ENCODE measurements around the gene MED26.
"Not testable (repeated sequence)": the region's sequence is repeated elsewhere in the genome, so short reads cannot be mapped to it uniquely, and the experiment has no call there.

The MED26 gene

GRCh38 chr19:16566702-16567101 is 61.3 kb downstream of the MED26 start:
- Histone ChIP-seq H3K36me3 (peaks cover 80 to 92% (median 88%) of the 10 kb centered on the region in 11 experiments), H3K9me3 (replicated peaks in 1 of 11) (peaks cover 0 to 11% (median 5%) of the 10 kb centered on the region in 11 experiments; a peak in 5 of 22 replicates), H3K4me3 (no peak overlapping the region), H4K20me1 (peaks cover 0 to 67% (median 26%) of the 10 kb centered on the region in 11 experiments; a peak in 15 of 22 replicates), H3K4me2 (peak overlapping the region in 9 of 11 experiments; percentile 37 to 70 (median 56); a peak in 17 of 22 replicates), H3K4me1 (peaks cover 15 to 29% (median 26%) of the 10 kb centered on the region in 10 experiments), H3K27ac (peak overlapping the region in 6 of 11 experiments; percentile 13 to 68 (median 43); a peak in 8 of 22 replicates), H3K27me3 (no peaks in the 10 kb centered on the region), H3K9ac (peak overlapping the region in 8 of 11 experiments; percentile 13 to 51 (median 23); a peak in 10 of 22 replicates)
- TF ChIP-seq Cebpa-rat (IDR thresholded peaks at IDR 0.05), result no peak

DNA sequence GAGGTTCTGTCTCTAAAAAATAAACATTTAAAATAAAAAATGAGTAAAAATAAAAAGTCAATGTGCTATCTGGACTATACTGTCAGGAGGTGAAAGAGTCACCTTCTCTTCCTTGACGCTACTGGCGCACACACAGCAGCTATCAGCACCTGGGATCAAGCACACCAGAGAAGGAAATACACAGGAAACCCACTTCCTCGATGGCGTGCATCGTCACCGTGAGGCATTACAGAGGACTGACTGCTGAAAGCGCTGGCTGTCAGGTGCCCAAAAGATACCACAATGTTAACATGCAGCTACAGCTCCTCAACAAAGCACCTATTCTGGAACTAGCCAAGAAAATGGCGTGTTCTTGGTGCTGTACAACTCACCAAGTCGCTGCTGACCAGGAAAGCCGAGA is 61.8 kb downstream of the MED26 start:
- Histone ChIP-seq H3K9me3 (replicated peaks in 1 of 11) (peaks cover 0 to 11% (median 5%) of the 10 kb centered on the region in 11 experiments; a peak in 5 of 22 replicates), H3K4me2 (peak overlapping the region in 9 of 11 experiments; percentile 37 to 70 (median 56); a peak in 17 of 22 replicates), H3K27ac (peak overlapping the region in 6 of 11 experiments; percentile 13 to 68 (median 43); a peak in 10 of 22 replicates), H3K4me3 (no peak overlapping the region), H4K20me1 (peaks cover 0 to 72% (median 27%) of the 10 kb centered on the region in 11 experiments; a peak in 15 of 22 replicates), H3K9ac (peak overlapping the region in 9 of 11 experiments; percentile 13 to 51 (median 25); a peak in 12 of 22 replicates), H3K36me3 (peaks cover 86 to 98% (median 94%) of the 10 kb centered on the region in 11 experiments), H3K27me3 (no peaks in the 10 kb centered on the region), H3K4me1 (peaks cover 14 to 25% (median 21%) of the 10 kb centered on the region in 10 experiments)
- no peak for TF ChIP-seq Cebpa-rat (IDR thresholded peaks at IDR 0.05)

- Histone ChIP-seq H3K27ac (no peak overlapping the region), H3K4me1 (peaks cover under 1 to 13% (median 11%) of the 10 kb centered on the region in 10 experiments; a peak in 18 of 20 replicates), H3K27me3 (no peaks in the 10 kb centered on the region), H3K9me3 (replicated peaks in 1 of 11) (peaks cover 0 to 11% (median 5%) of the 10 kb centered on the region in 11 experiments; a peak in 5 of 22 replicates), H3K36me3 (peaks cover 93 to 100% (median 99%) of the 10 kb centered on the region in 11 experiments), H4K20me1 (peaks cover 0 to 60% (median 14%) of the 10 kb centered on the region in 11 experiments; a peak in 15 of 22 replicates), H3K4me3 (no peak overlapping the region), H3K9ac (no peak overlapping the region), H3K4me2 (no peak overlapping the region)
- TF ChIP-seq Cebpa-rat (IDR thresholded peaks at IDR 0.05), result no peak
Observed at GRCh38 chr19:16564842-16565241, 63.2 kb downstream of the MED26 start.

DNA sequence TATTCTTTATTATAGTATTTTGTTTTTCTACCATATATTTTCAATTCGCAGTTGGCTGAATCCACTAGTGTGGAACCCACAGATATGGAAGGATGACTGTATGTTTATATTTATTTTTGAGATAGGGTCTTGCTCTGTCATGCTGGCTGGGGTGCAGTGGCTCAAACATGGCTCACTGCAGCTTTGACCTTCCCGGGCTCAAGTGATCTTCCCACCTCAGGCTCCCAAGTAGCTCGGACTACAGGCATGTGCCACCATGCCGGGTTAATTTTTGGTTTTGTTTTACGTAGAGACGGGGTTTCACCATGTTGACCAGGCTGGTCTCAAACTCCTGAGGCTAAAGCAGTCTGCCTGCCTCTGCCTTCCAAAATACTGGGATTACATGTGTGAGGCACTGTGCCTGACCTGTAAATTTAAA is 65.4 kb downstream of the MED26 start:
- H3K4me1 ChIP-seq, result peaks cover 0 to 13% (median 11%) of the 10 kb centered on the region in 10 experiments; a peak in 17 of 20 replicates
- TF ChIP-seq Cebpa-rat (IDR thresholded peaks at IDR 0.05), result no peak
- no peak overlapping the region for H3K4me3 ChIP-seq
- peaks cover 0 to 44% (median under 1%) of the 10 kb centered on the region in 11 experiments; a peak in 8 of 22 replicates for H4K20me1 ChIP-seq
- H3K9me3 ChIP-seq (replicated peaks in 1 of 11), result peaks cover 0 to 10% (median 5%) of the 10 kb centered on the region in 11 experiments; a peak in 5 of 22 replicates
- no peak overlapping the region for H3K9ac ChIP-seq
- H3K4me2 ChIP-seq, result no peak overlapping the region
- no peak overlapping the region for H3K27ac ChIP-seq
- H3K27me3 ChIP-seq, result no peaks in the 10 kb centered on the region
- H3K36me3 ChIP-seq, result peaks cover 86 to 100% (median 98%) of the 10 kb centered on the region in 11 experiments

DNA sequence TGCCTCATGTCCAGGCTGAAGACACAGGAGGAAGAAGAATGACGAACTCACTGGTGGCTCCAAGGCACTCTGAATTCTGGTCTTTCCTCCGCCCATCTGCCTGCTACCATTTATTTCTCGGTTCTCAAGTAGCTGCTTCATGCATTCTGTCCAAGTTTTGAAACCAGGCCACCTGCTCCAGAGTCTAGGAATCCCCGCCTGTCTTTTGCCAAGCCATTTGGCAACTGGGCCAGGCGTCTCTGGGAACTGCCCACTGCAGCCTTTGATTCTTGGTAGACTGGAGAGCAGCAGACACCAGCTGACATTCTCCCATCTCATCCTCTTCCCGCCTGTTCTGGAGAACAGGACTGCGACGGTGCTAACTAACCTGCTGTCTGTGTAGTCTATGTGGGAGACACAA is 66.6 kb downstream of the MED26 start:
- no peaks in the 10 kb centered on the region for H3K27me3 ChIP-seq
- peaks cover 0 to 9% (median 7%) of the 10 kb centered on the region in 10 experiments; a peak in 17 of 20 replicates for H3K4me1 ChIP-seq
- H3K4me2 ChIP-seq, result no peak overlapping the region
- peaks cover 0 to 45% (median 4%) of the 10 kb centered on the region in 11 experiments; a peak in 10 of 22 replicates for H4K20me1 ChIP-seq
- no peak overlapping the region for H3K9ac ChIP-seq
- H3K9me3 ChIP-seq (replicated peaks in 1 of 11), result no peaks in the 10 kb centered on the region
- H3K27ac ChIP-seq, result no peak overlapping the region
- H3K4me3 ChIP-seq, result no peak overlapping the region
- no peak for TF ChIP-seq Cebpa-rat (IDR thresholded peaks at IDR 0.05)
- peaks cover 83 to 100% (median 96%) of the 10 kb centered on the region in 11 experiments for H3K36me3 ChIP-seq

DNA sequence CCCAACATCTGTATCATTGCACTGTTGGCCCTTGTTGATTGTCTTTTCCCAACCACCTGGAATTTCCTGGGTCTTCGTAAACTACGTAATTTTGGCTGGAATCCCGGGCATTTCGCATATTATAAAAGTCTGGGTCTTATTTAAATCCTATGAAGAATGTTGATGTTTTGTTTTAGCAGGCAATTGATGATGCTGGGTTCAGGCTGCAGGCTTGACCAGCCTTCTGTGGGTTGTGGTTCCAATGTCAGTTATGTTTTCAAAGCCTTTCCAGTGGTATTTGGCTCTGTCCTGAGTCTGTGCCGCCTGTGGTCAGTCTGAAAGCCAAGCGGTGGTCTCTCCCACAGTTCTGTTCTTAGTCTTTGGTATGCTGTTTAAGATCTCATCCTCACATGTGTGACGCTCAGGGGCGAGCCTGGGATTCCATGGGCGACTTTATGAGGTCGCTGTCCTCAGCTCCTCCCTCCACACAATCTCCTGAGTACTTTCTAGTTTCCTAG is 68.2 kb downstream of the MED26 start:
- H3K9ac ChIP-seq, result no peak overlapping the region
- H4K20me1 ChIP-seq, result peaks cover 0 to 54% (median 14%) of the 10 kb centered on the region in 11 experiments; a peak in 12 of 22 replicates
- H3K27ac ChIP-seq, result no peak overlapping the region
- no peak overlapping the region for H3K4me3 ChIP-seq
- H3K4me1 ChIP-seq, result peaks cover 0 to 7% (median 2%) of the 10 kb centered on the region in 10 experiments; a peak in 7 of 20 replicates
- TF ChIP-seq Cebpa-rat (IDR thresholded peaks at IDR 0.05), result no peak
- peaks cover 87 to 100% (median 95%) of the 10 kb centered on the region in 11 experiments for H3K36me3 ChIP-seq
- H3K9me3 ChIP-seq (replicated peaks in 1 of 11), result no peaks in the 10 kb centered on the region
- H3K27me3 ChIP-seq, result no peaks in the 10 kb centered on the region
- no peak overlapping the region for H3K4me2 ChIP-seq

DNA sequence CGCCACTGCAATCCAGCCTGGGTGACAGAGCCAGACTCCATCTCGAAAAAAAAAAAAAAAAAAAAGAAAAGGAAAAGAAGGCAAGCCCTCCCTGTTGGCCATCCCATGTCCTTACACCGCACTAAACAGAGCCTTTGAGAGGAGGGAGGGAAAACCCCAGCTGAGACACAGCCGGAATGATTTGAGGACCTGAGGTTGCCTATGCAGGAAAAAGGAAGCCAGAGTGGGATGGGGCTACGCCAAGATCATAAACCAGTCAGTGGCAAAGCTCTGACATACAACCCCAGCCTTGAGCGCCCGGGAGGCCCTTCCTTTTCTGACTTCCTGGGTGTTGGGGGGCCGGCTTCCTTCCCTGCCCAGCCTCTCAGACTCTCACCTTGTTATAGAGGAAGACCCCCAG is 73.2 kb downstream of the MED26 start:
- Histone ChIP-seq H3K9ac (no peak overlapping the region), H3K9me3 (replicated peaks in 1 of 11) (no peaks in the 10 kb centered on the region), H3K4me1 (peaks cover 0 to 16% (median 9%) of the 10 kb centered on the region in 10 experiments; a peak in 12 of 20 replicates), H3K36me3 (peaks cover 68 to 100% (median 90%) of the 10 kb centered on the region in 11 experiments), H4K20me1 (peaks cover 0 to 71% (median 16%) of the 10 kb centered on the region in 11 experiments; a peak in 15 of 22 replicates), H3K27me3 (no peaks in the 10 kb centered on the region), H3K4me3 (no peak overlapping the region), H3K27ac (no peak overlapping the region), H3K4me2 (peak overlapping the region in 3 of 11 experiments; percentile 7 to 45 (median 18); a peak in 3 of 22 replicates)
- TF ChIP-seq Cebpa-rat (IDR thresholded peaks at IDR 0.05), result no peak

DNA sequence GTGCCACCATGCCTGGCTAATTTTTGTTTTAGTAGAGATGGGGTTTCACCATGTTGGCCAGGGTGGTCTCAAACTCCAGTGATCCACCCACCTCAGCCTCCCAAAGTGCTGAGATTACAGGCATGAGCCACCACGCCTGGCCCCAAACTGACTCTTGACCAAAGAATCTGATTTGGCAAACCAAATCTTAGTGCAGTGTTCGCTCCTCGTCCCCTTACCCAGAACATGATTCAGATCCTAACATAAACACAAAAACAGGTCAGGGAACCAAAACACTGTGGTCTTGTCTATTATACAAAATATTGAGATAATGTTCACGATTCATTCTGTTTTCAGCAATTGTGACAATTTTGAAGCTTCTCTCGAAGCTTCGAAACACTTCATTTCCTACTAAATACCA is 76.1 kb downstream of the MED26 start:
- H3K9ac ChIP-seq, result 0 out of 22 replicates have a peak overlapping the region, but pooled peaks of 1 of the 11 experiments have one; percentile 7
- H3K9me3 ChIP-seq (replicated peaks in 1 of 11); H3K4me3 ChIP-seq; H3K27ac ChIP-seq; H3K27me3 ChIP-seq; H3K4me2 ChIP-seq: not testable (repeated sequence)
- peaks cover 0 to 75% (median 16%) of the 10 kb centered on the region in 11 experiments; a peak in 15 of 22 replicates for H4K20me1 ChIP-seq
- peaks cover 0 to 45% (median 32%) of the 10 kb centered on the region in 10 experiments; a peak in 18 of 20 replicates for H3K4me1 ChIP-seq
- H3K36me3 ChIP-seq, result peaks cover 43 to 77% (median 72%) of the 10 kb centered on the region in 11 experiments

DNA sequence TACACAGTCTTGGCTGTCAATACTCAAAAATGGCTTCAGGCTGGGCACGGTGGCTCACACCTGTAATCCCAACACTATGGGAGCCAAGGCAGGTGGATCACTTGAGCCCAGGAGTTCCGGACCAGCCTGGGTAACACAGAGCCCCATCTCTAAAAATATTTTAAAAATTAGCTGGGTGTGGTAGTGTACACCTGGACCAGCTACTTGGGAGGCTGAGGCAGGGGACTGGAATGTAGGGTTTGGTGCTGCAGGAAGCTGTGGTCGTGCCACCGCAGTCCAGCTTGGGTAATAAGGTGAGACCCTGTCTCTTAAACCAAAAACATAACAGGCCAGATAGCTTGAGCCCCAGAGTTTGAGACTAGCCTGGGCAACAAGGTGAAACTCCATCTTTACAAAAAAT is 79.0 kb downstream of the MED26 start:
- H3K4me1 ChIP-seq, result peaks cover 16 to 56% (median 46%) of the 10 kb centered on the region in 10 experiments
- peak overlapping the region in 5 of 11 experiments; percentile 45 to 71 (median 62); a peak in 7 of 22 replicates for H3K27ac ChIP-seq
- H3K27me3 ChIP-seq, result no peaks in the 10 kb centered on the region
- TF ChIP-seq Cebpa-rat (IDR thresholded peaks at IDR 0.05), result no peak
- H3K9me3 ChIP-seq (replicated peaks in 1 of 11), result no peaks in the 10 kb centered on the region
- no peak overlapping the region for H3K4me3 ChIP-seq
- H3K4me2 ChIP-seq, result peak overlapping the region in 3 of 11 experiments; percentile 17 to 64 (median 18); a peak in 3 of 22 replicates
- peaks cover 0 to 46% (median 11%) of the 10 kb centered on the region in 11 experiments; a peak in 14 of 22 replicates for H4K20me1 ChIP-seq
- peak overlapping the region in 6 of 11 experiments; percentile 1 to 37 (median 10); a peak in 4 of 22 replicates for H3K9ac ChIP-seq
- H3K36me3 ChIP-seq, result peaks cover 19 to 49% (median 43%) of the 10 kb centered on the region in 11 experiments
